Peyer's patch (tissue), 4 donors: Measurements from ENCODE around the gene GSAP. TPM values are rescaled to one million over a fixed set of nuclear protein-coding genes. Genes with fewer than 3 reads are reported as not detected.
A peak's percentile ranks its signal among the peaks of the same experiment; 100 is the strongest.

Source experiments
- DNase-seq, 3 donors: peaks; one replicate each; pipeline ENCODE4 v3.0.0-alpha.2; 2017 to 2019
- H3K27ac ChIP-seq, 4 donors: fragments of 200-600 bp; sonication (generic); one replicate each; pipeline ENCODE4 v1.5.1; 2016 to 2019
- H3K27me3 ChIP-seq, 2 donors: fragments of 200-600 bp; sonication (generic); one replicate each; pipeline ENCODE4 v1.5.1; 2019
- H3K36me3 ChIP-seq, 3 donors: fragments of 200-600 bp; sonication (generic); one replicate each; pipeline ENCODE4 v1.5.1; 2016 to 2019
- H3K4me1 ChIP-seq, 4 donors: fragments of 200-600 bp; sonication (generic); one replicate each; pipeline ENCODE4 v1.5.1; 2016 to 2019
- H3K4me3 ChIP-seq, 4 donors: fragments of 200-600 bp; sonication (generic); 1 replicate in 3 of 4; 2 replicates in 1 of 4; pipeline ENCODE4 v1.5.1; 2016 to 2019; ENCODE audit warnings: mild to moderate bottlenecking in 1 of 4
- H3K9me3 ChIP-seq, 4 donors: fragments of 200-600 bp; sonication (generic); one replicate each; pipeline ENCODE4 v1.5.1; 2016 to 2019; ENCODE audit warnings: mild to moderate bottlenecking in 1 of 4
- POLR2A ChIP-seq, 2 donors: fragments of 450-650 bp; IDR thresholded peaks; one replicate each; pipeline ENCODE4 v1.5.1; 2017; ENCODE audit warnings: antibody characterized with exemption in 2 of 2, mild to moderate bottlenecking in 2 of 2, moderate library complexity in 2 of 2
- total RNA-seq, 4 donors: library from RNA; depleted of rRNA; stranded (reverse); fragments of >200 nt; gene quantifications; one replicate each; pipeline ENCODE4 v1.1.0, GENCODE V29; 2016
- TF ChIP-seq, protein P1 (sequence below), 6 experiments: fragments of 450-650 bp in 4 of 6; fragments of 200-600 bp in 2 of 6; sonication (generic) in 1 of 6; IDR thresholded peaks; one replicate each; pipeline ENCODE4 v1.5.1; 2017 to 2019; ENCODE audit warnings: antibody characterized with exemption in 6 of 6, mild to moderate bottlenecking in 3 of 6, moderate library complexity in 1 of 6

Gene GSAP
- total RNA-seq, 4 donors from 2014 or later = 6.8 to 70.1 (median 28.7) TPM

DNA sequence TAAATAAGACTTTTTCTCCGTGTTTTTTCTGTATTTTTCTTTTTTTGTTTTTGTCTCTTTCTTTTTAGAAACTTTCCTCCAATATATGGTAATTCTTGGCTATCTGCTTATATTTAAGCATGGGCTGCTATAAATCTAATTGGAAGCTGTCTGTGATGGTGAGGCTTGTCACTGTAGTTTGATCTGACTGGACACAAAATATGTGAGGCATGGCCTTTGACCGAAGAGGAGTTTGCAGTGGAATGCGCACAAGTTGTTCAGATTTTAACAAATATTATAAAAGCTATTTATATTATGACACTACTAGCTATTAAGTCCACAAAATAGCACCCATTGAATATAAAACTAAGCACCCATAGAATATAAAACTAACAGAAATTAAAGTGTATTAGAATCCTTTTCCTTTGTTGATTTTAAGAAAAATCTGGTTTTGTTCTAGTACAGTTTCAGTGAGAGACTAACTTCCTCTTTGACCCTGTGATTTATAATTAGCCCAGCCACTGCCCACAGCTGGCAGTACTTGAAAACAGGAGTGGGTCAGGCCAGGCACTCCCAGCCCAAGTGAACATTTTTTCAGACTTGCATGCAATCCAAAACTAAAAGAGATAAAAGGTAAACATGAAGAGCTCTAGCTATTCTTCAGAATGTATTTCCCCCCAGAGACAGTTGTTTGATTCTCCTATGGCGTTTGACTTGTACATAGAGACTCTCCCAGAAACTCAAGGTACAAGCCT, 146.6 kb downstream of the GSAP start:
- H3K27me3 ChIP-seq = no peaks in the 10 kb centered on the region
- no peaks in the 10 kb centered on the region for H3K4me1 ChIP-seq
- H3K27ac ChIP-seq = no peak overlapping the region
- H3K4me3 ChIP-seq = no peak overlapping the region
- peak in 2 of 3 donors; percentile 52 to 66 for DNase-seq
- H3K36me3 ChIP-seq = no peaks in the 10 kb centered on the region
- no peaks in the 10 kb centered on the region for H3K9me3 ChIP-seq
- TF ChIP-seq, protein P1, sequence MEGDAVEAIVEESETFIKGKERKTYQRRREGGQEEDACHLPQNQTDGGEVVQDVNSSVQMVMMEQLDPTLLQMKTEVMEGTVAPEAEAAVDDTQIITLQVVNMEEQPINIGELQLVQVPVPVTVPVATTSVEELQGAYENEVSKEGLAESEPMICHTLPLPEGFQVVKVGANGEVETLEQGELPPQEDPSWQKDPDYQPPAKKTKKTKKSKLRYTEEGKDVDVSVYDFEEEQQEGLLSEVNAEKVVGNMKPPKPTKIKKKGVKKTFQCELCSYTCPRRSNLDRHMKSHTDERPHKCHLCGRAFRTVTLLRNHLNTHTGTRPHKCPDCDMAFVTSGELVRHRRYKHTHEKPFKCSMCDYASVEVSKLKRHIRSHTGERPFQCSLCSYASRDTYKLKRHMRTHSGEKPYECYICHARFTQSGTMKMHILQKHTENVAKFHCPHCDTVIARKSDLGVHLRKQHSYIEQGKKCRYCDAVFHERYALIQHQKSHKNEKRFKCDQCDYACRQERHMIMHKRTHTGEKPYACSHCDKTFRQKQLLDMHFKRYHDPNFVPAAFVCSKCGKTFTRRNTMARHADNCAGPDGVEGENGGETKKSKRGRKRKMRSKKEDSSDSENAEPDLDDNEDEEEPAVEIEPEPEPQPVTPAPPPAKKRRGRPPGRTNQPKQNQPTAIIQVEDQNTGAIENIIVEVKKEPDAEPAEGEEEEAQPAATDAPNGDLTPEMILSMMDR (IDR thresholded peaks at IDR 0.05) = no peak
- no peak for TF ChIP-seq POLR2A (IDR thresholded peaks at IDR 0.05)

DNA sequence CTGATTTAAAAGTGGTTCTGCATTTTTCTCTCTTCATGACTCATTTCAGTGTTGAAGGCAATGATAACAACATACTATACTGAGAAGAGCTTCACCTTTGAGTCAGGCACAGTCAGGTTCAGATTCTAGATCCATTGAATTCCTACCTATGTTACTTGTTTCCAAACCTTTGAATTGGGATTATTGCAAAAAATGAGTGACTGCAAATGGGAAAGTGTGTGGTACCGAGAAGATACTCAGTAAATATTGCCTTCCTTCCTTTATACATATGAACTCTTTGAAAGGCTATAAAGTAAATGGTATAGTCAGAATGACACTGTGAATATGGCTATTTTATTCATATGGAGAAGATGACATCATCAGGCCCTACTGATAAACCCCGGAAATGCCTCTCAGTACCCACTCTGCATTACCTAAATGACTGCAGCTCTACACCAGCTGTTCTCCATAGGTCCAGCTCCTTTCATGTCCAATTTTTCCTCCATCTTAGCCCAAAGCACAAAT, 149.8 kb downstream of the GSAP start:
- no peaks in the 10 kb centered on the region for H3K27me3 ChIP-seq

DNA sequence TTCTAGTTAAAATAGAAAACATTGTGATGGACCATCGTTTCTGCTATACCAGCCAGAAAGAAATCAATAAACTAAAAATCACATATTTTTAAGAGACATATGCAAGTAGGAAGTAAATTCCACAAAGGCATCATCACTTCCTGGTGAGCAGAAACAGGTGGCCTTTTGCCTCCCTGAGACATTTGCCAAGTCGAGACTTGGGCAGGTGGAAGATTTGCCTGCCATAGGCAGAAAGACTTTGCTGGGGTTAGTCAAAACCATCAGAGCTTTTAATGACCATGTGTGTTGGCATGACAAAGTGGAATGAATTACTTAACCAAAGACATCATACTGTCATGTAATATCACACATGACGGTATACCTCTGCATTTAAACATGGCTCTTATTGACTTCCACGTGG, 150.5 kb downstream of the GSAP start:
- no peaks in the 10 kb centered on the region for H3K36me3 ChIP-seq

More for the DNA sequence above, 149.8 kb downstream of the GSAP start:
- TF ChIP-seq, protein P1 (IDR thresholded peaks at IDR 0.05) = no peak
- no peak for TF ChIP-seq POLR2A (IDR thresholded peaks at IDR 0.05)
- no peak overlapping the region for H3K4me3 ChIP-seq
- no peak for DNase-seq
- H3K27ac ChIP-seq = no peak overlapping the region
- no peaks in the 10 kb centered on the region for H3K4me1 ChIP-seq
- H3K36me3 ChIP-seq = no peaks in the 10 kb centered on the region
- no peaks in the 10 kb centered on the region for H3K9me3 ChIP-seq

DNA sequence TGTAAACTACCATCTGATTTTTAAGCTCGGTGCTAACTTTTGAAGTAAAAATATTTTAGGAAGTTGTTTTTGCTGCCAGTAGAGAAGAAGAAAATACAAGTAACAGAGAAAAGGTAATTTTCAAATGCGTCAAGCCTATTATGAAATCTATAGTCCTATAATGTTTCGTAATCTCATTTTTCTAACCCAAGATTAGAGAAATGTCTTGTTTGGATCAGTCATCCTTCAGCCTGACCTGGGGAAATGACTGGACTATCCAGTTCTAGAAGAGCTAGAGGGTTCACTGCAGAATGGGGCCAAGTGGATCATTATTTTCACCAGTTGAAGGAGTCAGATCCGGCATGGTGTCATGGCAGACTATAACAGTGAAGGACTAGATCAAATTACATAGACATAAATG, 153.8 kb downstream of the GSAP start:
- TF ChIP-seq, protein P1 (IDR thresholded peaks at IDR 0.05) = no peak
- TF ChIP-seq POLR2A (IDR thresholded peaks at IDR 0.05) = no peak
- no peak overlapping the region for H3K4me3 ChIP-seq
- H3K9me3 ChIP-seq = no peaks in the 10 kb centered on the region
- H3K4me1 ChIP-seq = no peaks in the 10 kb centered on the region
- no peak for DNase-seq
- H3K27ac ChIP-seq = no peak overlapping the region
- no peaks in the 10 kb centered on the region for H3K36me3 ChIP-seq
- H3K27me3 ChIP-seq = no peaks in the 10 kb centered on the region

More for the DNA sequence above, 150.5 kb downstream of the GSAP start:
- H3K9me3 ChIP-seq = no peaks in the 10 kb centered on the region
- TF ChIP-seq, protein P1 (IDR thresholded peaks at IDR 0.05) = no peak
- no peak for TF ChIP-seq POLR2A (IDR thresholded peaks at IDR 0.05)
- no peak for DNase-seq
- no peaks in the 10 kb centered on the region for H3K4me1 ChIP-seq
- H3K4me3 ChIP-seq = no peak overlapping the region
- H3K27ac ChIP-seq = no peak overlapping the region
- H3K27me3 ChIP-seq = no peaks in the 10 kb centered on the region

Other genes with a start within 250 kb of the GSAP start
- 10 to 100 TPM; 16.1 to 27.2 (median 24.5) TPM for gene FGL2, start 216.5 kb downstream of the GSAP start, total RNA-seq
- 100 to 1,000 TPM in 1 of 4 donors, 10 to 100 TPM in 3; 41.3 to 176 (median 66.9) TPM for gene PTPN12, start 120.9 kb upstream of the GSAP start, total RNA-seq